Neural crest cell (in vitro differentiated cells): ENCODE measurements around the gene PKLR. TPM values are rescaled to one million over a fixed set of nuclear protein-coding genes. Genes with fewer than 3 reads are reported as not detected.
A peak's percentile ranks its signal among the peaks of the same experiment; 100 is the strongest.

ENCODE experiments used
- DNase-seq: peaks from one replicate; pipeline ENCODE4 v3.0.0; 2021; ENCODE audit warnings: low read depth, mixed read lengths, low spot score
- H3K27ac Mint-ChIP-seq: one replicate; pipeline ENCODE4 v1.8.0; 2021; ENCODE audit warnings: mild to moderate bottlenecking, mixed read lengths; ENCODE audit not compliant: unreplicated experiment
- H3K27me3 Mint-ChIP-seq: 2 replicates; pipeline ENCODE4 v1.8.0; 2021; ENCODE audit warnings: low read depth, mild to moderate bottlenecking, mixed read lengths
- H3K36me3 Mint-ChIP-seq: 2 replicates; pipeline ENCODE4 v1.8.0; 2021; ENCODE audit warnings: low read depth, mild to moderate bottlenecking, mixed read lengths
- H3K4me1 Mint-ChIP-seq: 2 replicates; pipeline ENCODE4 v1.8.0; 2021; ENCODE audit warnings: mixed read lengths
- H3K4me3 Mint-ChIP-seq: one replicate; pipeline ENCODE4 v1.8.0; 2021; ENCODE audit warnings: mild to moderate bottlenecking, mixed read lengths
- H3K9me3 Mint-ChIP-seq: 2 replicates; pipeline ENCODE4 v1.8.0; 2021; ENCODE audit warnings: mixed read lengths
- total RNA-seq: library from RNA; stranded (reverse); gene quantifications from 2 replicates; pipeline ENCODE4 v1.2.1, GENCODE V29; 2021
- TF ChIP-seq, protein P1 (sequence below): fragments of 200-600 bp; sonication (generic); conservative IDR thresholded peaks from 2 replicates; pipeline ENCODE4 v1.5.0; 2021; ENCODE audit warnings: antibody characterized with exemption, mild to moderate bottlenecking

Gene PKLR
- total RNA-seq, 1 donor from 2014 or later: not detected

GRCh38 chr1:155287987-155288543 is 13.2 kb downstream of the PKLR start:
- TF ChIP-seq, protein P1, sequence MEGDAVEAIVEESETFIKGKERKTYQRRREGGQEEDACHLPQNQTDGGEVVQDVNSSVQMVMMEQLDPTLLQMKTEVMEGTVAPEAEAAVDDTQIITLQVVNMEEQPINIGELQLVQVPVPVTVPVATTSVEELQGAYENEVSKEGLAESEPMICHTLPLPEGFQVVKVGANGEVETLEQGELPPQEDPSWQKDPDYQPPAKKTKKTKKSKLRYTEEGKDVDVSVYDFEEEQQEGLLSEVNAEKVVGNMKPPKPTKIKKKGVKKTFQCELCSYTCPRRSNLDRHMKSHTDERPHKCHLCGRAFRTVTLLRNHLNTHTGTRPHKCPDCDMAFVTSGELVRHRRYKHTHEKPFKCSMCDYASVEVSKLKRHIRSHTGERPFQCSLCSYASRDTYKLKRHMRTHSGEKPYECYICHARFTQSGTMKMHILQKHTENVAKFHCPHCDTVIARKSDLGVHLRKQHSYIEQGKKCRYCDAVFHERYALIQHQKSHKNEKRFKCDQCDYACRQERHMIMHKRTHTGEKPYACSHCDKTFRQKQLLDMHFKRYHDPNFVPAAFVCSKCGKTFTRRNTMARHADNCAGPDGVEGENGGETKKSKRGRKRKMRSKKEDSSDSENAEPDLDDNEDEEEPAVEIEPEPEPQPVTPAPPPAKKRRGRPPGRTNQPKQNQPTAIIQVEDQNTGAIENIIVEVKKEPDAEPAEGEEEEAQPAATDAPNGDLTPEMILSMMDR: no peak
- H3K4me3 Mint-ChIP-seq: no peak overlapping the region
- no peaks in the 10 kb centered on the region for H3K27me3 Mint-ChIP-seq
- DNase-seq: no peak
- no peaks in the 10 kb centered on the region for H3K9me3 Mint-ChIP-seq
- H3K4me1 Mint-ChIP-seq: no peaks in the 10 kb centered on the region
- no peak overlapping the region for H3K27ac Mint-ChIP-seq
- no peaks in the 10 kb centered on the region for H3K36me3 Mint-ChIP-seq

- DNase-seq: no peak
- TF ChIP-seq, protein P1: no peak
- Mint-ChIP-seq H3K9me3 (no peaks in the 10 kb centered on the region), H3K36me3 (peaks cover 2% of the 10 kb centered on the region), H3K27ac (no peak overlapping the region), H3K27me3 (no peaks in the 10 kb centered on the region), H3K4me1 (no peaks in the 10 kb centered on the region), H3K4me3 (no peak overlapping the region)
Observed at GRCh38 chr1:155286544-155286943, 14.7 kb downstream of the PKLR start.

- no peak overlapping the region for H3K27ac Mint-ChIP-seq
- no peak for DNase-seq
- H3K36me3 Mint-ChIP-seq: peaks cover 2% of the 10 kb centered on the region
- no peak overlapping the region for H3K4me3 Mint-ChIP-seq
- TF ChIP-seq, protein P1: no peak
- no peaks in the 10 kb centered on the region for H3K27me3 Mint-ChIP-seq
- no peaks in the 10 kb centered on the region for H3K4me1 Mint-ChIP-seq
- no peaks in the 10 kb centered on the region for H3K9me3 Mint-ChIP-seq
Observed at GRCh38 chr1:155285631-155286044, 15.6 kb downstream of the PKLR start.

- Mint-ChIP-seq H3K27me3 (no peaks in the 10 kb centered on the region), H3K4me1 (no peaks in the 10 kb centered on the region)
- TF ChIP-seq, protein P1: no peak
Observed at GRCh38 chr1:155285063-155285462, 16.2 kb downstream of the PKLR start.

DNA sequence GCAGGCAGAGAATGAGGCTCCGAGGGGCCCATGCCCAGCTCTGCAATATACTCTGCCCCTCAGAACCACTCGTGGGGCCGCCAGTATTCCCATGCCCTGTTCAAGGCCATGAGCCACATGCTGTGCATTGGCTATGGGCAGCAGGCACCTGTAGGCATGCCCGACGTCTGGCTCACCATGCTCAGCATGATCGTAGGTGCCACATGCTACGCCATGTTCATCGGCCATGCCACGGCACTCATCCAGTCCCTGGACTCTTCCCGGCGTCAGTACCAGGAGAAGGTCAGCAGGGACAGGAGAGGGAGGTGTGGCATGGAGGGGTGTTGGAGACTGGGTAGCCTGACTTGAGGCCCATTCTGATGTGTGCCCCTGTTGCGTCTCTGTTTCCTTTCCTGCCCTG is 16.8 kb downstream of the PKLR start:
- no peak for DNase-seq
- Mint-ChIP-seq H3K36me3 (peaks cover 4% of the 10 kb centered on the region), H3K27ac (no peak overlapping the region), H3K9me3 (no peaks in the 10 kb centered on the region), H3K4me1 (peaks cover 3% of the 10 kb centered on the region), H3K4me3 (no peak overlapping the region), H3K27me3 (no peaks in the 10 kb centered on the region)
- TF ChIP-seq, protein P1: no peak

More at GRCh38 chr1:155285063-155285462, 16.2 kb downstream of the PKLR start:
- H3K27ac Mint-ChIP-seq: peak overlapping the region; percentile 12
- H3K9me3 Mint-ChIP-seq: no peaks in the 10 kb centered on the region
- H3K36me3 Mint-ChIP-seq: peaks cover 2% of the 10 kb centered on the region
- DNase-seq: no peak
- no peak overlapping the region for H3K4me3 Mint-ChIP-seq
